ENCODE measurements around the gene TSPAN11.

The TSPAN11 gene

DNA sequence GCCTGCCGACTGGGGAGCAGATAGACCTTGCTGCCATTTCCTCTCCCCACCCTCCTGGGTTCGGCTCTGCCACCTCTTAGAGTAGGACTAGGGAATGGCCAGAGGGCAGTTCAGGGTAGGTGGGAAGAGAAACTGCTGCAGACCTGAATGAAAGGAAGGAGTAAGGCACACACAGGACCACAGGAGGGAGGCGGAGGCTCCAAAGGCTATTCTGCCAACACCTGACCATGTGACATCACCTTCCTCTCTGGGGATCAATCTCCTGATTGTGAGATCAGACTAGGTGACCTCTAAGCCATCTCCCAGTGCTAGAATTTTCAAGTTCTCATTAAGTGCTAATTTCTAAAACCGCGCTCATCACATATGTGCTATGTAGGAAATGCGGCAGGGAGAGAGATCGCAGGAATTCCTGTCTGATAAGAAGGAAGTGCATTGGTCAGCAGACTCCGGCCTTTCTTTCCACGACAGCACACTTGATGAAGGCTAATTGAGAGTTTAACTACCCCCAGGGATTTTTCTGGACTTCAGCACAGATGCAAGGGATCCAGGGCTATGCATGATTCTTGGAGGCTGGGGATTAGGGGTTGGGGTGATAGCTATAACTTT, 11.5 kb upstream of the TSPAN11 start:
- Histone ChIP-seq H3K27me3 (ENCODE audit: insufficient read depth, low read length) (no peaks in the 10 kb centered on the region), H3K9ac (ENCODE audit: low read depth, low read length) (no peak overlapping the region), H3K4me1 (ENCODE audit: insufficient read depth, low read length) (peaks cover 7% of the 10 kb centered on the region; the same call in 1 of the 2 replicates), H3K36me3 (ENCODE audit: insufficient read depth, low read depth, low read length) (no peaks in the 10 kb centered on the region), H3K4me3 (ENCODE audit: low read length) (no peak overlapping the region), H3K27ac (ENCODE audit: low read length) (no peak overlapping the region), H3K9me3 (ENCODE audit: insufficient read depth, low read depth, low read length) (no peaks in the 10 kb centered on the region)

DNA sequence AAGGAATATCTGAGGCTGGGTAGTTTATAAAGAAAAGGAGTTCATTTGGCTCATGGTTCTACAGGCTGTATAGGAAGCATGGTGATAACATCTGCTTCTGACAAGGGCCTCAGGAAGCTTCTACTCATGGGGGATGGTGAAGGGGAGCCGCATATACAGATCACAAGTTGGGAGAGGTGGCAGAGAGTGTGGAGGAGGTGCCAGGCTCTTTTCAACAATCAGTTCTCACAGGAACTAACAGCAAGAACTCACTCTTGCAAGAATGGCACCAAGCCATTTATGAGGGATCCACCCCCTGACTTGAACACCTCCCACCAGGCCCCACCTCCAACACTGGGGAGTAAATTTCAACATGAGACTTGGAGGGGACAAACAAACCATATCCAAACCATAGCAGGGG, 3.5 kb upstream of the TSPAN11 start:
- peaks cover 8% of the 10 kb centered on the region; the same call in 1 of the 2 replicates for H3K4me1 ChIP-seq (ENCODE audit: insufficient read depth, low read length)

DNA sequence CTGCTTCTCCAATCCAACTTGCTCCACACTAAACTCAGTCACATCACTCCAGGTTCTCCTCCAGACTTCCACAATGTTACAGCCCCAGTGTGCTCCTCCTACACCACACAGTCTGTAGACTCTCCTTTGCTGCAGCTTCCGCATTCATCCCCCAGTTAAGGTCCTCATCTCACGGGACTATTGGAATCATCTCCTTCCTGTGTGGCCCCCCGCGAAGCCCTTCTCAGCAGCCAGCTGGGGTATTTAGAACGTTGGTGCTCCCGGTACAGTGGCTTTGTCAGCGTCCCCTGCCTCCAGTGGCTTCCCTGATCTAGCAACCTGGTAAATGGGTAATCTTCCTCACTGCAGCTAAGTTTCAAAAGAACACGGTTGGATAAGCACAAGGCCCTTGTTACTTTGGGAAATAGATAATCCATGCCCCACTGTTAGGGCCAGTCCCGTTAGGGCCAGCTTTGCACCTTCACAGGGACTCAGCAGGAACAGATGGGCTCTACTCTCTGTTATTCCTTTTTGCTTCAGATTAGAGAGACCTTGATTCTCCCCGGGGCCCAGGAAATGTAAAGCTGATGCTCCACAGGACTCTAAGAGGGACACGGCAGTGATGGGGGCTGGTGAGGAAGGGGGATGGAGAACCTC, 823 bp upstream of the TSPAN11 start:
- H3K27ac ChIP-seq (ENCODE audit: low read length) = no peak overlapping the region
- peak overlapping the region; percentile 70; the same call in 1 of the 2 replicates for H3K9ac ChIP-seq (ENCODE audit: low read depth, low read length)
- H3K9me3 ChIP-seq (ENCODE audit: insufficient read depth, low read depth, low read length) = no peaks in the 10 kb centered on the region
- peaks cover 47% of the 10 kb centered on the region for H3K27me3 ChIP-seq (ENCODE audit: insufficient read depth, low read length)
- peaks cover 8% of the 10 kb centered on the region; the same call in 1 of the 2 replicates for H3K4me1 ChIP-seq (ENCODE audit: insufficient read depth, low read length)
- H3K4me3 ChIP-seq (ENCODE audit: low read length) = peak overlapping the region; percentile 77
- no peaks in the 10 kb centered on the region for H3K36me3 ChIP-seq (ENCODE audit: insufficient read depth, low read depth, low read length)

More for the DNA sequence above, 3.5 kb upstream of the TSPAN11 start:
- H3K27me3 ChIP-seq (ENCODE audit: insufficient read depth, low read length) = peaks cover 38% of the 10 kb centered on the region
- H3K36me3 ChIP-seq (ENCODE audit: insufficient read depth, low read depth, low read length) = no peaks in the 10 kb centered on the region
- H3K9ac ChIP-seq (ENCODE audit: low read depth, low read length) = no peak overlapping the region
- H3K27ac ChIP-seq (ENCODE audit: low read length) = no peak overlapping the region
- H3K4me3 ChIP-seq (ENCODE audit: low read length) = no peak overlapping the region
- H3K9me3 ChIP-seq (ENCODE audit: insufficient read depth, low read depth, low read length) = no peaks in the 10 kb centered on the region

DNA sequence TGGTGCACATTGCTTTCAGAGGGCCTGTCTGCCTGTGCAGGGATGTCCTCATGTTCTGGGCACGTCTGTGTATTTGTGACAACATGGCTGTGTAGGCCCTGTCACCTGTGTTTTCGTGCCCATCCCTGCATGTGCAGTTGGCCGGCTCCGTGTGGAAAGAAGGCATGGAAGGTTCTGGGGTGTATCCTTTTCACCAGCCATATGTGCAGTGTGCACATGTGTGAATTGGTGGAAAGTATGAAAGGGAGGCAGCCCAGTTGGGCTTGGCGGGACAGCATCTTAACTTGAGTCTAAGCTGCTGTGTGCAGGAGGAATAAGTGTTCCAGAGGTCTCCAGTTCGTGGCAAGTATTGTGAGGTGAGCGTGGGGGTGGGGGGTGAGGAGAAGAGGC, 669 bp downstream of the TSPAN11 start:
- Histone ChIP-seq H3K27me3 (ENCODE audit: insufficient read depth, low read length) (peaks cover 47% of the 10 kb centered on the region), H3K9me3 (ENCODE audit: insufficient read depth, low read depth, low read length) (no peaks in the 10 kb centered on the region), H3K9ac (ENCODE audit: low read depth, low read length) (peak overlapping the region; percentile 70; the same call in 1 of the 2 replicates), H3K27ac (ENCODE audit: low read length) (no peak overlapping the region), H3K4me3 (ENCODE audit: low read length) (peak overlapping the region; percentile 77), H3K4me1 (ENCODE audit: insufficient read depth, low read length) (peaks cover 8% of the 10 kb centered on the region; the same call in 1 of the 2 replicates), H3K36me3 (ENCODE audit: insufficient read depth, low read depth, low read length) (no peaks in the 10 kb centered on the region)

DNA sequence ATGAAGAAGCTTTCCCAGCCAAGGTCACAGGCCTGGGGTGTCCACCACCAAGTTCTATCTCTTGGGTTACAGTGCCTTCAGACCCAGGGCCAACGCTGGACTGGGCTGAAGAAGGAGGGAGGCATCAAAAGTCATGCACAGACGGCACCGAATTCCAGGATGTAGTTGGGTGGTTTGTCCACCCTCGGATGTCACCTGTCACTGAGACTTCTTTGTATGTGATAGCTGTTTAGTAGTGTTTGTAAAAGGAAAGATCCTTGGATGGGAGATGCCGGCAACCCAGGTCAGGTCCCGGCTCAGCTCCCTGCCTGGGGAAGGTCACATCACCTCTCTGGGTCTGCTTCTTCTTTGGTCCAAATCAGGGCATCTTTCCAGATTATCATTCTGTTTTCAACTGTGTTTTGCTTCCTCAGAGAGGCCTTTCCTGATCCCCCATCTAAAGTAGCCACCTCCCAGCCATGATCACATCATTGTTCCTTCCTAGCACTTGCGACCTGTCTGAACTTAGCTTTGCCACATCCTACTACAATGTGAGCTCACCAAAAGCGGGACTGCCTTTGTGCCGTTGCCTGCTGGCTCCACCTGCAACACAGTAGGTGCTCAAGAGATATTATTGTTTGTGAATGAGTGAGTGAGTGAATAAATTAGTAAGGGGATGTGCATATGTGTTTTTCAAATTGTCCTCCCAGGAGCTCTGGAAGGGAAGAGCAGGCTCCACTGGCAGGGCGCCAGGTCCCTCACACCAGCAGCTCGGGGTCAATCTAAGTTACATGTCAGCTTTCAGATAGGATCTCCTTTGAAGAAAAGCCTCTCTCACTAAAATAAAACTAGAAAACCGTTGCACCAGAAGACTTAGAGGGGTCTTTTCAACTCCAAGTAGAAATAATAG, 2.1 kb downstream of the TSPAN11 start:
- Histone ChIP-seq H3K4me1 (ENCODE audit: insufficient read depth, low read length) (peaks cover 8% of the 10 kb centered on the region; the same call in 1 of the 2 replicates), H3K27ac (ENCODE audit: low read length) (no peak overlapping the region), H3K4me3 (ENCODE audit: low read length) (no peak overlapping the region), H3K9me3 (ENCODE audit: insufficient read depth, low read depth, low read length) (no peaks in the 10 kb centered on the region), H3K27me3 (ENCODE audit: insufficient read depth, low read length) (peaks cover 47% of the 10 kb centered on the region), H3K9ac (ENCODE audit: low read depth, low read length) (no peak overlapping the region), H3K36me3 (ENCODE audit: insufficient read depth, low read depth, low read length) (no peaks in the 10 kb centered on the region)

DNA sequence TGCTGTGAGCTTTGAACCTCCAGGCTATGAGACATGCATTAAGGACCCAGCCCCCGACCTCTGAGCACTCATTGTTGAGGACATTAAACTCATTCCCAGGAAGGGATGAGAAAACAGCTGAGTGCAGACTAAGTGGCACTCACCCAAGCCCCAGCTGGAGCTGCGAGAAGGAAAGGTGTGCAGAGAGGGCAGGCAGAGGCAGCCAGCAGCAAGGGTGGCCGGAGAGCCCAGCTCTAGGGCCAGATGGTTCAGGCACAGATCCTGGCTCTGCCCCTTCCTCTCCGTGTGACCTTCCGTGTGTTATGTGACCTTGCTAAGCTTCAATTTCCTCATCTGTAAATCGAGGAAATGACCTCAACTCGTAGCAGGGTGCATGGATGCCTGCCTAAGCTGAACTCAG, 3.7 kb downstream of the TSPAN11 start:
- H3K9ac ChIP-seq (ENCODE audit: low read depth, low read length) = no peak overlapping the region
- H3K4me1 ChIP-seq (ENCODE audit: insufficient read depth, low read length) = peaks cover 8% of the 10 kb centered on the region; the same call in 1 of the 2 replicates
- H3K36me3 ChIP-seq (ENCODE audit: insufficient read depth, low read depth, low read length) = no peaks in the 10 kb centered on the region
- H3K9me3 ChIP-seq (ENCODE audit: insufficient read depth, low read depth, low read length) = no peaks in the 10 kb centered on the region; the same call in 1 of the 2 replicates
- H3K27ac ChIP-seq (ENCODE audit: low read length) = no peak overlapping the region
- H3K4me3 ChIP-seq (ENCODE audit: low read length) = no peak overlapping the region
- H3K27me3 ChIP-seq (ENCODE audit: insufficient read depth, low read length) = peaks cover 34% of the 10 kb centered on the region

DNA sequence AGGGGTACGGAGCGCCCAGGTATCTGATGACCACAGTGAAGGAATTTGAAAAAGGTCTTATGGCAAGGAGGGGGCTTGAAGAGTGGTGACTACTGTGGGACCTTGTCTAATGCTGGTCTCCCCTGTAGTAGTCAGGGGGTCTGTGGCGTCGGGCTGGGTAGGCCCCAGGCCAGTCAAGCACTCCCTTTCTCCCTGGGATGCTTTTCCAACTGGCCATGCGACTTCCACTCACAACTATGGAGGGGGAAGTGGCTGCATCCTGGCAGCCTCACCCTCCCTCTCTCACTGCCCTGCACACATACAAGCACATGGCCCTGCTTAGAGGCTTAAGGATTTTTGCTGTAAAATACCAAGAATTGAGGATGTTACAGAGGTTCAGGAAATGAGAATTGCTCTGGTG, 4.1 kb downstream of the TSPAN11 start:
- H3K9me3 ChIP-seq (ENCODE audit: insufficient read depth, low read depth, low read length) = no peaks in the 10 kb centered on the region; the same call in 1 of the 2 replicates
- no peak overlapping the region for H3K9ac ChIP-seq (ENCODE audit: low read depth, low read length)
- peaks cover 5% of the 10 kb centered on the region; the same call in 1 of the 2 replicates for H3K4me1 ChIP-seq (ENCODE audit: insufficient read depth, low read length)
- H3K27me3 ChIP-seq (ENCODE audit: insufficient read depth, low read length) = peaks cover 30% of the 10 kb centered on the region
- no peak overlapping the region for H3K27ac ChIP-seq (ENCODE audit: low read length)
- no peaks in the 10 kb centered on the region for H3K36me3 ChIP-seq (ENCODE audit: insufficient read depth, low read depth, low read length)
- H3K4me3 ChIP-seq (ENCODE audit: low read length) = no peak overlapping the region

DNA sequence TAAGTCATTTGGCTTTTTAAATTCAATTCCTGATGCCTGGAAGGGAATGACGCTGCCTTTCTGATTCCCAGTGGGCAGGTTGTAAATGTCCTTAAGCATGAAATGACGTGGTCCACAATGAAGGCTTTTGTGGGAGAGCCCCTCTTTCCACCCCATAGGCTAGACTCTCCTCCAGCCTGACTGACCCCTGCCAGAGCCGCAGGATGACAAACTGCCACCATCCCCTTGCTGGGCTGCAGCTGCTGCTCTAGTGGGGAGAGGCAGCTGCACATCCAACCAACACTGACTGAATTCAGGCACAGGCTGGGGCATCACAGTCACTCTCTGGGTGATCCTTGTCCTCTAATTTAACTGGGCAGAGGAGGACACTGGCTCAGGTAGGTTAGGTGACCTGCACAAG, 6.3 kb downstream of the TSPAN11 start:
- Histone ChIP-seq H3K36me3 (ENCODE audit: insufficient read depth, low read depth, low read length) (no peaks in the 10 kb centered on the region), H3K4me3 (ENCODE audit: low read length) (no peak overlapping the region), H3K9me3 (ENCODE audit: insufficient read depth, low read depth, low read length) (no peaks in the 10 kb centered on the region; the same call in 1 of the 2 replicates), H3K9ac (ENCODE audit: low read depth, low read length) (no peak overlapping the region), H3K27me3 (ENCODE audit: insufficient read depth, low read length) (peaks cover 10% of the 10 kb centered on the region), H3K27ac (ENCODE audit: low read length) (no peak overlapping the region), H3K4me1 (ENCODE audit: insufficient read depth, low read length) (no peaks in the 10 kb centered on the region)

DNA sequence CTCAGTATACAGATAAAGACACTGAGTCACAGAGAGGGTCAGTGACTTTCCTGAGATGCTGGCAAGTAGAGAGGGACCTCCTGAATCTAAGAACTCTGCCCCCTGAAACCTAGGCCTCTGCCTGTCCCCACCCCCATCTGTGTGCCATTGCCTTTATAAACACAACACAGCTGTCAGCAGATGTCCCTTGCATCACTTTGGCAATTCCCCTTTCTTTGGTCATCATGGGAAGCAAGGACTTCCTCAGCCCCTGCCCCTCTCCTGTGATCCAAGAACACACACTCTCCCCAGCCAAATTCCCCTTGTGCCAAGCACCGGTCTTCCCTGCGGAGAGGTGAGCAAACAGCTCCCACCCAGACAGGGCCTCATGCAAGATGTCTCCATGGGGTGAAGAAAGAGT, 8.3 kb downstream of the TSPAN11 start:
- no peaks in the 10 kb centered on the region for H3K4me1 ChIP-seq (ENCODE audit: insufficient read depth, low read length)
- no peaks in the 10 kb centered on the region for H3K36me3 ChIP-seq (ENCODE audit: insufficient read depth, low read depth, low read length)
- no peaks in the 10 kb centered on the region; the same call in 1 of the 2 replicates for H3K9me3 ChIP-seq (ENCODE audit: insufficient read depth, low read depth, low read length)
- no peak overlapping the region for H3K9ac ChIP-seq (ENCODE audit: low read depth, low read length)
- H3K4me3 ChIP-seq (ENCODE audit: low read length) = no peak overlapping the region
- H3K27me3 ChIP-seq (ENCODE audit: insufficient read depth, low read length) = no peaks in the 10 kb centered on the region
- H3K27ac ChIP-seq (ENCODE audit: low read length) = no peak overlapping the region

DNA sequence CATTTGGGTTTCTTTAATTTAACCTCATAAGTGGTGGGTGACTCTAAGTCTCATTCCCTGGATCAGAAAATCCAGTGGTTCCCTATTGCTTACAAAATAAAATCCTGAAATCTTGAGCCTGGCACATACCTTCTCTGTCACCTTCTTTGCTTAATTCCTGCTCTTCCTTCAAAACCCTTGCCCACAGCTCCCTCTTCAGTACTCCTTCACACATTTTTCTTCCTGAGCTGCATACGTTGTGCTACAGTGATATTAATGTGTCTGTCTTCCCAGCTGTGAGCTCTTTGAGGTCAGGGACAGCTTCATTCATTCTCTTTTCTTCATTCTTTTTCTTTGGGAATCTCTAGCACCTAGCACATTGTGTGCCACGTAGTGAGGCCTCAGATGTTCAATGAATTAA, 9.5 kb downstream of the TSPAN11 start:
- Histone ChIP-seq H3K9ac (ENCODE audit: low read depth, low read length) (no peak overlapping the region), H3K4me1 (ENCODE audit: insufficient read depth, low read length) (no peaks in the 10 kb centered on the region; the same call in 1 of the 2 replicates), H3K4me3 (ENCODE audit: low read length) (no peak overlapping the region), H3K36me3 (ENCODE audit: insufficient read depth, low read depth, low read length) (no peaks in the 10 kb centered on the region), H3K27ac (ENCODE audit: low read length) (no peak overlapping the region), H3K27me3 (ENCODE audit: insufficient read depth, low read length) (no peaks in the 10 kb centered on the region), H3K9me3 (ENCODE audit: insufficient read depth, low read depth, low read length) (no peaks in the 10 kb centered on the region; the same call in 1 of the 2 replicates)

DNA sequence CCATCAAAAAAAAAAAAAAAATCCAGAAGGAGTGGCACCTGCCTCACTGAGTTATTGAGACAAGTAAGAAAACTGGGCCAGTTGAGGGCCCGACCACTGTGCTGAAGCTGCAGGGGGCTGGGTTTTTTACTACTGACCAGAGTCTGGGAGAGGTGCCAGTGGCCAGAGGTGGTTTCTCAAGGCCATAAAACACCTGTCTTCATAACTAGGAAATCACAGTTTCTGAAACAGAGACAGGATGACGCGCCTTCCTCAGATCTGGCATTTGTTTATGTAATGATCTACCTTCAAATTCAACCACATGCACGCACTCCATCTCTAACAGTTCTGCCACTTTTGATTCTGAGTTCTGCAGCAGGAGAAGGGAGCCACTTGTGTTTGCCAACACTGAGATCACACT, 12.7 kb downstream of the TSPAN11 start:
- no peak overlapping the region for H3K9ac ChIP-seq (ENCODE audit: low read depth, low read length)

More for the DNA sequence above, 12.7 kb downstream of the TSPAN11 start:
- H3K27me3 ChIP-seq (ENCODE audit: insufficient read depth, low read length) = no peaks in the 10 kb centered on the region
- H3K9me3 ChIP-seq (ENCODE audit: insufficient read depth, low read depth, low read length) = no peaks in the 10 kb centered on the region; the same call in 1 of the 2 replicates
- no peaks in the 10 kb centered on the region; the same call in 1 of the 2 replicates for H3K4me1 ChIP-seq (ENCODE audit: insufficient read depth, low read length)
- H3K36me3 ChIP-seq (ENCODE audit: insufficient read depth, low read depth, low read length) = no peaks in the 10 kb centered on the region
- H3K4me3 ChIP-seq (ENCODE audit: low read length) = no peak overlapping the region
- H3K27ac ChIP-seq (ENCODE audit: low read length) = no peak overlapping the region
